CD4-positive, alpha-beta T cell treated with Interleukin-12 subunit alpha and Interleukin-12 subunit beta, for 1 hour (primary cell): ENCODE data around the gene PTEN.

Experiments
- DNase-seq: peaks from one replicate; pipeline ENCODE4 v3.0.0-alpha.2; 2020

Gene PTEN

GRCh38 chr10:87983716-87984115 lies 120.3 kb downstream of the PTEN start:
- no peak for DNase-seq

- DNase-seq = no peak
These were observed 123.8 kb downstream of the PTEN start for GRCh38 chr10:87987206-87987605.

GRCh38 chr10:87991946-87992345 lies 128.5 kb downstream of the PTEN start:
- no peak for DNase-seq

- no peak for DNase-seq
These were observed 141.0 kb downstream of the PTEN start for GRCh38 chr10:88004451-88004850.

GRCh38 chr10:88006261-88006660 lies 142.8 kb downstream of the PTEN start:
- DNase-seq = no peak

GRCh38 chr10:88008866-88009470 lies 145.5 kb downstream of the PTEN start:
- no peak for DNase-seq

GRCh38 chr10:88012641-88013040 lies 149.2 kb downstream of the PTEN start:
- DNase-seq = no peak

GRCh38 chr10:88017781-88018180 lies 154.4 kb downstream of the PTEN start:
- DNase-seq = no peak

- DNase-seq = no peak
These were observed 156.3 kb downstream of the PTEN start for GRCh38 chr10:88019753-88020152.
